PFSK-1 (cell line): ENCODE results near the gene COL25A1.

Source experiments
- FOXP2 ChIP-seq: optimal IDR thresholded peaks from 2 replicates; pipeline ENCODE3; 2011; ENCODE audit warnings: borderline replicate concordance, control low read depth, inconsistent platforms; ENCODE audit not compliant: insufficient read depth; ENCODE audit errors: extremely low read length, extremely low read depth
- POLR2AphosphoS5 ChIP-seq: IDR thresholded peaks from 2 replicates; pipeline ENCODE4 v1.6.1; 2012; ENCODE audit warnings: low read depth, mild to moderate bottlenecking, control low read depth, low read length, moderate library complexity
- SIN3A ChIP-seq: IDR thresholded peaks from 2 replicates; pipeline ENCODE4 v1.6.1; 2012; ENCODE audit warnings: mild to moderate bottlenecking, low read length, moderate library complexity, borderline replicate concordance; ENCODE audit not compliant: insufficient read depth
- TAF1 ChIP-seq: IDR thresholded peaks from 2 replicates; pipeline ENCODE4 v1.6.1; 2012; ENCODE audit warnings: low read length, control low read depth, borderline replicate concordance; ENCODE audit not compliant: insufficient read depth
- TF ChIP-seq, protein P1 (sequence below), 2 experiments: IDR thresholded peaks; 2 replicates each; pipeline versions ENCODE4 v1.6.1 to v1.8.0; 2011 to 2012; ENCODE audit warnings: low read depth in 2 of 2, low read length in 2 of 2, control low read depth in 1 of 2, inconsistent platforms in 1 of 2, mild to moderate bottlenecking in 1 of 2, moderate library complexity in 1 of 2; ENCODE audit not compliant: insufficient read depth in 1 of 2

COL25A1 gene

DNA sequence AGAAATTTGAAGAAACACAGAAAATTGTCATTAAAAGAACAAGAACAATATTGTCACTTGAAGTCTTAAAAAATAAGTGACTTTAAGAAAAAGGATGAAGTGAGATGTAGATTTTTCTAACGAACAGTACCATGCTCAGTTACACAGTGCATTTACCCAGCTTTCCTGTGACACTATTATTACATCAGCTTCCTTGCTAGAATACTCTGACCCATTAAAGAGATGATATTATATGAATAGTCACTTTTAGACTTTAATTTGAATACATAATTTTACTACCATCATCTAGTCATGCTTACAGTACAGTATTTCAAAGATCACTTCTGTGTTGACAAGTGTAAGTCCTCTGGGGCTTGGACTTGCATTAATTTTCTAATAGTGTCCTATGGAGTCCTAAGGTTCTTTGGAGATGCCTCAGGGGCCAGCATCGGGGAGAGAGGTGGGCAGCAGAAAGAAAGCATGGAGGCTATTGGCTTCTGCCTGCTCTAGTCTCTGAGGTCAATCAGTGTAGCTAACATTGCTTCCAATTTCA lies 10.7 kb downstream of the COL25A1 start:
- no peak for TF ChIP-seq FOXP2
- no peak for TF ChIP-seq TAF1
- TF ChIP-seq, protein P1, sequence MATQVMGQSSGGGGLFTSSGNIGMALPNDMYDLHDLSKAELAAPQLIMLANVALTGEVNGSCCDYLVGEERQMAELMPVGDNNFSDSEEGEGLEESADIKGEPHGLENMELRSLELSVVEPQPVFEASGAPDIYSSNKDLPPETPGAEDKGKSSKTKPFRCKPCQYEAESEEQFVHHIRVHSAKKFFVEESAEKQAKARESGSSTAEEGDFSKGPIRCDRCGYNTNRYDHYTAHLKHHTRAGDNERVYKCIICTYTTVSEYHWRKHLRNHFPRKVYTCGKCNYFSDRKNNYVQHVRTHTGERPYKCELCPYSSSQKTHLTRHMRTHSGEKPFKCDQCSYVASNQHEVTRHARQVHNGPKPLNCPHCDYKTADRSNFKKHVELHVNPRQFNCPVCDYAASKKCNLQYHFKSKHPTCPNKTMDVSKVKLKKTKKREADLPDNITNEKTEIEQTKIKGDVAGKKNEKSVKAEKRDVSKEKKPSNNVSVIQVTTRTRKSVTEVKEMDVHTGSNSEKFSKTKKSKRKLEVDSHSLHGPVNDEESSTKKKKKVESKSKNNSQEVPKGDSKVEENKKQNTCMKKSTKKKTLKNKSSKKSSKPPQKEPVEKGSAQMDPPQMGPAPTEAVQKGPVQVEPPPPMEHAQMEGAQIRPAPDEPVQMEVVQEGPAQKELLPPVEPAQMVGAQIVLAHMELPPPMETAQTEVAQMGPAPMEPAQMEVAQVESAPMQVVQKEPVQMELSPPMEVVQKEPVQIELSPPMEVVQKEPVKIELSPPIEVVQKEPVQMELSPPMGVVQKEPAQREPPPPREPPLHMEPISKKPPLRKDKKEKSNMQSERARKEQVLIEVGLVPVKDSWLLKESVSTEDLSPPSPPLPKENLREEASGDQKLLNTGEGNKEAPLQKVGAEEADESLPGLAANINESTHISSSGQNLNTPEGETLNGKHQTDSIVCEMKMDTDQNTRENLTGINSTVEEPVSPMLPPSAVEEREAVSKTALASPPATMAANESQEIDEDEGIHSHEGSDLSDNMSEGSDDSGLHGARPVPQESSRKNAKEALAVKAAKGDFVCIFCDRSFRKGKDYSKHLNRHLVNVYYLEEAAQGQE (IDR thresholded peaks at IDR 0.05; ENCODE audit: insufficient read depth in 1 of 2, low read depth in 2 of 2, low read length in 2 of 2), result no peak
- TF ChIP-seq SIN3A, result no peak
- no peak for TF ChIP-seq POLR2AphosphoS5

DNA sequence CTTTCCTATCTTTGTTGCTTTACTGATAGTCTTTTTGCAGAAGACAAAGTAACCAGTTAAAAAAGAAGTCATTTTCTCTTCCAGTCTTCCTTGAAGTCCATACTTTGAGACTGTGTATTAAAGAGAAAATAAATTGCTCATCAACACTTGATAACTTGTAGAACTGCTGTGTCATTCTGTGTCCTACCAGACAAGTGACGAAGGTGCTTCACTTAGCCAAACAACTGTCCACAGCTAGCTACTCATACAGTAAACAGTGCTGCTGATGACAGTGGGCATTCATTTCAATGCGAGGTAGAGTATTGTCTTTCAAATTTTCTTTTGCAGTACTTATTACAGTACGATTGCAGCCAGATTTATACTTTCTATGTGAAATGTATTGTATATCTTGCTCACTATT lies 11.5 kb downstream of the COL25A1 start:
- TF ChIP-seq SIN3A (no peak), FOXP2 (no peak), POLR2AphosphoS5 (no peak), TAF1 (no peak)
- TF ChIP-seq, protein P1 (IDR thresholded peaks at IDR 0.05; ENCODE audit: insufficient read depth in 1 of 2, low read depth in 2 of 2, low read length in 2 of 2), result no peak

DNA sequence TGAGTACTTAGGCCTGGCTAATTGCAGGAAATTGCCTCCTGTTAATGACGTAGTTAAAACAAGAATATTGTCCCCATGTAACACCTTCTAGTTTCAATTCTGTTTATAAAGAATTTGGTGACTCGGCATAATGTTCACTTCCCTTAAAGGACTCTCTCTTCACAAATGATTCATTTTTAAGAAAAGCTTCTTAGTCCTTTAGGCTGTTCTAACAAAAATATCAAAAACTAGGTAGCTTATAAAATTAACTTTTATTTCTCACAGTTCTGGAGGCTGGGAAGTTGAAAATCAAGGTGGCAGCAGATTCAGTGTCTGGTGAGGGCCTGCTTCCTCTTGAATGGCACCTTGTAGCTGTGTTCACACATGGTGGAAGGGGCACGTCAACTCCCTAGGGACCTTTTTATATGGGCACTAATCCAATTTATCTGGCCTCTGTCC lies 23.8 kb downstream of the COL25A1 start:
- TF ChIP-seq, protein P1 (IDR thresholded peaks at IDR 0.05; ENCODE audit: insufficient read depth in 1 of 2, low read depth in 2 of 2, low read length in 2 of 2), result no peak

DNA sequence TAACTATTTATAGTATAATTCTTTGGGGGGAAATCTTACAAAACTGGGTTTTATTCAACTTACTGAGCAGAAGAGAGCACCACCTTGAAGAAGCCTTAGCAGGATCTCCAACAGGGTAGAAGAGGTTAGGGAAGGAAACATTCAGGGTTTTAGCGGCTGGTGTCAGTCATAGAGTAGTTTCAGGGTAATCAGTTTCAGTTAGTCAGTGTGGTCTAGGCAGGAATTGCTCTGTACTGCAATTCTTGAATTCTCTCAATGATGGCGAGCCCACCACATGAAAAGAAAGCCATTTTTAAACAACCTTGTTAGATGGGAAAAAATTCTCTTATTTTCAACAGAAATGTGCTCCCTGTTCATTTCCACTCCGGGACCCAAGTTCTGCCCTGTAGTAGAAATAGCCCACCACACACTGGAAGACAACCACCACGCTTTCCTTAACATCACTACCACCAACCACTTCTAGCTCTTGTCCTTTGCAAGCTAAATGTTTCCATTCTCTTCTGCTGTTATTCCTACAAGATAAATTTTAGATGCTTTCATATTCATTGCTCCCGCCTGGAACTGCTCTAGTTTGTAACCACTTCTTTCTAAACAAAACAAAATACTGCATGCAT lies 25.9 kb downstream of the COL25A1 start:
- no peak for TF ChIP-seq SIN3A

DNA sequence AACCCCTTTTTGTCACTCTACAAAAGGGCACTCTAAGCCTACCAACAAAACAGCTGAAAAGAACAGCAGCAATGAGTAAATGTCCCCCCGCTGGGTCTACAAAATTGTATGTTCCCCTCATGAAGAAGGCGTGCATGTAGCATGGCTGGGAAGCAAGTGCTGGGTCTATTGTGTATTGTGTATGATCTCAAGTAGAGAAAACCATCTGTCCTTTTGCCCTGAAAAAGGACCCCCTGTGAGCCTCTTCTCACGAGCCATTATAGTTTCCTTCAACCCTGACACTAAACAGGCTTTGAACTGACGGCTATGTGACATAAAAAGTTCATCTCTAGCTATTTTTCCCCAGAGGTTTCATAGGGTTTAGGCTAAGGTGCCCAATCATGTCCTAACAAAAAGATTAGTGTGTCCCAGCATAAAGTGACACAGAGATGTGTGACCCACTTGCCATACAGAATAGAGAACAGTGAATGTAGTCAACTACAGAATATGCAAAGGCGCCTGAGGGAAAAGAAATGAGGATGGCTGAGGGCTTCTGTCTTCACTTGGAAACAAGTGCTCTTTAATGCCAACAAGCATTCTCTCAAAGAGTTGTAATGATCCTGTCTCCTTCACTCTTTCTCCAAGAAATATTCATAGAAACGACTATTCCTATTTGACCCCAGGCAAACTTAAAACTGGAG lies 27.3 kb downstream of the COL25A1 start:
- no peak for TF ChIP-seq POLR2AphosphoS5
- TF ChIP-seq FOXP2, result no peak
- TF ChIP-seq SIN3A, result no peak
- TF ChIP-seq, protein P1 (IDR thresholded peaks at IDR 0.05; ENCODE audit: insufficient read depth in 1 of 2, low read depth in 2 of 2, low read length in 2 of 2), result no peak
- TF ChIP-seq TAF1, result no peak
